SK-N-SH (cell line): ENCODE data around the gene MROH7. TPM values are rescaled to one million over a fixed set of nuclear protein-coding genes. Genes with fewer than 3 reads are reported as not detected.

Experiments used
- CTCF ChIA-PET: fragments of 300-600, 350-600 bp; formaldehyde crosslinking; extraction: SDS; loops from one replicate; lab custom pipeline; 2021; lab: Yijun Ruan, JAX
- POLR2A ChIA-PET: fragments of 350-600 bp; sonication (Branson Sonifier 250); formaldehyde crosslinking; extraction: SDS; loops from one replicate; lab custom pipeline; 2020; ENCODE audit warnings: antibody characterized with exemption, inconsistent platforms; lab: Yijun Ruan, JAX
- DNase-seq: peaks from one replicate; pipeline ENCODE4 v3.0.0; 2012
- H2AFZ ChIP-seq: fragments of 200-600 bp; sonication (generic); 2 replicates; pipeline ENCODE4 v1.8.1; 2016; ENCODE audit warnings: antibody characterized with exemption, mild to moderate bottlenecking, low read depth
- H3F3A ChIP-seq: fragments of 200-600 bp; sonication (generic); replicated peaks from 2 replicates; pipeline ENCODE3; 2016; ENCODE audit warnings: antibody characterized with exemption, mild to moderate bottlenecking; ENCODE audit not compliant: insufficient read depth
- H3K27ac ChIP-seq, 2 experiments: fragments of 200-500 bp in 1 of 2; fragments of 200-600 bp in 1 of 2; sonication (Bioruptor generic) in 1 of 2; sonication (generic), shearing (Covaris generic) in 1 of 2; 2 replicates each; pipeline versions ENCODE4 v1.5.1 to v1.6.1; 2014 to 2016; ENCODE audit warnings: low read depth in 2 of 2, inconsistent platforms in 1 of 2, low read length in 1 of 2, mild to moderate bottlenecking in 1 of 2, mixed read lengths in 1 of 2
- H3K27me3 ChIP-seq: fragments of 200-600 bp; sonication (generic), shearing (Covaris generic); 2 replicates; pipeline ENCODE4 v1.6.1; 2016; ENCODE audit warnings: mixed run types; ENCODE audit not compliant: insufficient read depth
- H3K36me3 ChIP-seq, 2 experiments: fragments of 200-500 bp in 1 of 2; fragments of 200-600 bp in 1 of 2; sonication (Bioruptor generic) in 1 of 2; sonication (generic) in 1 of 2; replicated peaks in 1 of 2; 2 replicates each; pipeline versions ENCODE3 to v1.5.1; 2014 to 2016; ENCODE audit warnings: low read length in 1 of 2, mild to moderate bottlenecking in 1 of 2; ENCODE audit not compliant: insufficient read depth in 2 of 2, control insufficient read depth in 1 of 2
- H3K4me1 ChIP-seq, 2 experiments: fragments of 200-500 bp in 1 of 2; fragments of 200-600 bp in 1 of 2; sonication (Bioruptor generic) in 1 of 2; sonication (generic), shearing (Covaris generic) in 1 of 2; 2 replicates each; pipeline versions ENCODE4 v1.5.1 to v1.6.1; 2014 to 2016; ENCODE audit warnings: low read depth in 1 of 2, low read length in 1 of 2, mixed run types in 1 of 2; ENCODE audit not compliant: insufficient read depth in 2 of 2, control insufficient read depth in 1 of 2
- H3K4me2 ChIP-seq: fragments of 200-600 bp; sonication (generic), shearing (Covaris generic); 2 replicates; pipeline ENCODE4 v1.6.1; 2017; ENCODE audit warnings: mixed run types
- H3K4me3 ChIP-seq, 2 experiments: fragments of 200-500 bp in 1 of 2; fragments of 200-600 bp in 1 of 2; sonication (Bioruptor generic) in 1 of 2; sonication (generic), shearing (Covaris generic) in 1 of 2; 2 replicates each; pipeline versions ENCODE4 v1.5.1 to v1.8.1; 2014 to 2016; ENCODE audit warnings: low read depth in 2 of 2, inconsistent platforms in 1 of 2, low read length in 1 of 2, mild to moderate bottlenecking in 1 of 2, mixed read lengths in 1 of 2, moderate library complexity in 1 of 2
- H3K79me2 ChIP-seq: fragments of 200-600 bp; sonication (generic); 2 replicates; pipeline ENCODE4 v1.8.1; 2017; ENCODE audit warnings: mild to moderate bottlenecking; ENCODE audit not compliant: insufficient read depth
- H3K9ac ChIP-seq: fragments of 200-600 bp; sonication (generic); 2 replicates; pipeline ENCODE4 v1.6.1; 2017; ENCODE audit warnings: mixed run types
- H3K9me2 ChIP-seq: fragments of 200-600 bp; sonication (generic); 2 replicates; pipeline ENCODE4 v1.6.1; 2017; ENCODE audit warnings: mixed run types
- H3K9me3 ChIP-seq: fragments of 200-600 bp; sonication (generic); 2 replicates; pipeline ENCODE4 v1.6.1; 2017; ENCODE audit warnings: mixed run types, mild to moderate bottlenecking, moderate library complexity
- H4K20me1 ChIP-seq: fragments of 200-600 bp; sonication (generic); 2 replicates; pipeline ENCODE4 v1.6.1; 2017; ENCODE audit warnings: mild to moderate bottlenecking, mixed run types; ENCODE audit not compliant: insufficient read depth
- EP300 ChIP-seq, 2 experiments: IDR thresholded peaks; 2 replicates each; pipeline versions ENCODE4 v1.4.0 to v1.6.1; 2012; ENCODE audit warnings: borderline replicate concordance in 1 of 2, low read depth in 1 of 2, low read length in 1 of 2
- FOXJ3 ChIP-seq: sonication (generic); formaldehyde crosslinking; IDR thresholded peaks from 2 replicates; pipeline ENCODE4 v1.5.1; 2020; ENCODE audit warnings: mild to moderate bottlenecking, missing genetic modification reagents
- FOXM1 ChIP-seq: IDR thresholded peaks from 2 replicates; pipeline ENCODE4 v1.4.0; 2012; ENCODE audit warnings: low read depth, mild to moderate bottlenecking
- JUND ChIP-seq: IDR thresholded peaks from 2 replicates; pipeline ENCODE4 v1.4.0; 2012
- PBX3 ChIP-seq: IDR thresholded peaks from 2 replicates; pipeline ENCODE4; 2012
- RXRA ChIP-seq: IDR thresholded peaks from 2 replicates; pipeline ENCODE4 v1.4.0; 2012; ENCODE audit warnings: low read depth, mild to moderate bottlenecking, borderline replicate concordance
- TAF1 ChIP-seq: IDR thresholded peaks from 2 replicates; pipeline ENCODE4 v1.6.1; 2012; ENCODE audit warnings: low read depth, mild to moderate bottlenecking, low read length, moderate library complexity, borderline replicate concordance
- TCF12 ChIP-seq: IDR thresholded peaks from 2 replicates; pipeline ENCODE4 v1.4.0; 2012
- YY1 ChIP-seq: IDR thresholded peaks from 2 replicates; pipeline ENCODE4 v1.4.0; 2012; ENCODE audit warnings: low read depth, mild to moderate bottlenecking
- WGBS: methylation state at CpG from one replicate; pipeline ENCODE4 v1.1.6; 2017; ENCODE audit warnings: low lambda C conversion rate; 5-methylcytosine and 5-hydroxymethylcytosine counted together
- polyA plus RNA-seq, 3 experiments: library from polyadenylated mRNA; depleted of rRNA; stranded (reverse); fragments of >200 nt; gene quantifications; 2 replicates each; pipeline ENCODE4 v1.2.3, GENCODE V29; 2012
- TF ChIP-seq, protein P1 (sequence below): IDR thresholded peaks from 2 replicates; pipeline ENCODE4 v1.4.0; 2012; ENCODE audit warnings: low read depth

MROH7 gene
- polyA plus RNA-seq, 1 of the 3 experiments (the other 2 are of a cell fraction) = 0.51 TPM

- TF ChIP-seq, protein P1, sequence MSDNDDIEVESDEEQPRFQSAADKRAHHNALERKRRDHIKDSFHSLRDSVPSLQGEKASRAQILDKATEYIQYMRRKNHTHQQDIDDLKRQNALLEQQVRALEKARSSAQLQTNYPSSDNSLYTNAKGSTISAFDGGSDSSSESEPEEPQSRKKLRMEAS = no peak
Observed at GRCh38 chr1:54709547-54710292, 68.1 kb downstream of the MROH7 start (continued).

- H3K79me2 ChIP-seq = no peaks in the 10 kb centered on the region
- H3K9me3 ChIP-seq = no peaks in the 10 kb centered on the region
- H2AFZ ChIP-seq = no peak overlapping the region
- no peaks in the 10 kb centered on the region for H3K36me3 ChIP-seq
- no peak for DNase-seq
- TF ChIP-seq FOXJ3 (CRISPR knock-in tag) (no peak), TCF12 (no peak), PBX3 (no peak), FOXM1 (no peak)
- no peak overlapping the region for H3K4me3 ChIP-seq
- H3K9me2 ChIP-seq = no peaks in the 10 kb centered on the region
- 54% methylated on average over 3 of the region's 3 CpGs for WGBS
- no peaks in the 10 kb centered on the region for H3K27me3 ChIP-seq
- H3K4me2 ChIP-seq = no peak overlapping the region
- peaks cover 0 to 5% of the 10 kb centered on the region in 2 experiments; a peak in 1 of 4 replicates for H3K4me1 ChIP-seq
- CTCF ChIA-PET = no interaction called here
- no peaks in the 10 kb centered on the region for H3F3A ChIP-seq
- no peak overlapping the region for H3K27ac ChIP-seq
- no peak overlapping the region for H3K9ac ChIP-seq
- POLR2A ChIA-PET = no interaction called here
- H4K20me1 ChIP-seq = no peaks in the 10 kb centered on the region
Observed at GRCh38 chr1:54710434-54710833, 68.8 kb downstream of the MROH7 start.

DNA sequence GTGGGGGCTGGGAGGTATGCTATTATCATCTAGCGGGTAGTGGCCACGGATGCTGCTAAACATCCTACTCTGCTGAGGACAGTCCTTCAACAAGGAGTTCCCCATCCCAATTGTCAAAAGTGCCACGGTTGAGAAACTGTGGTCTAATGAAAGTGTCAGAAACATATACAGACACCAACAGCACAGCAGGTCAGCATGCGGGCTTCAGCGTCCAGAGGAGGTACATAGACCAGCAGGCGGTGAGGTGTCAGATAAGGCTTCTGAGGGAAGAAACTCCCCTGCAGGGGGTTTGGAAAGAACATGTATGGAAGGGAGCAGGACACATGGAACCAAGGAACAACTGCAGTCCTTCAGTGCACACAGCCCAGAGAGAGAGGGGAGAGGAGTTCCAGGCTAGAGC, 69.3 kb downstream of the MROH7 start:
- Histone ChIP-seq H3K9me3 (no peaks in the 10 kb centered on the region), H3K79me2 (peaks cover under 1% of the 10 kb centered on the region), H3K4me3 (no peak overlapping the region), H3K36me3 (no peaks in the 10 kb centered on the region), H3K9ac (no peak overlapping the region), H2AFZ (no peak overlapping the region), H3K27ac (no peak overlapping the region), H3K4me1 (peaks cover 0 to 5% of the 10 kb centered on the region in 2 experiments; a peak in 1 of 4 replicates), H3K4me2 (no peak overlapping the region), H4K20me1 (no peaks in the 10 kb centered on the region), H3K9me2 (no peaks in the 10 kb centered on the region), H3F3A (no peaks in the 10 kb centered on the region), H3K27me3 (no peaks in the 10 kb centered on the region)
- TF ChIP-seq RXRA (no peak), JUND (no peak), YY1 (no peak), EP300 (IDR thresholded peaks at IDR 0.05; ENCODE audit: borderline replicate concordance in 1 of 2, low read depth in 1 of 2, low read length in 1 of 2) (no peak), TAF1 (no peak)
- ChIA-PET POLR2A (no interaction called here), CTCF (no interaction called here)
- no peak for DNase-seq
- 75% methylated on average over 6 of the region's 6 CpGs for WGBS
